ENCODE results near the gene PCMTD2. TPM values are rescaled to one million over a fixed set of nuclear protein-coding genes. Genes with fewer than 3 reads are reported as not detected.

The PCMTD2 gene
- total RNA-seq, 1 donor: 59.4 TPM

- Histone ChIP-seq H3K27ac (ENCODE audit: low read depth, low read length) (no peak overlapping the region), H3K27me3 (ENCODE audit: insufficient read depth, low read length) (peaks cover under 1% of the 10 kb centered on the region), H3K4me1 (ENCODE audit: insufficient read depth, low read length) (no peaks in the 10 kb centered on the region), H2AFZ (ENCODE audit: low read length) (no peak overlapping the region), H3K4me2 (ENCODE audit: insufficient read depth, low read length) (no peak overlapping the region), H4K20me1 (ENCODE audit: insufficient read depth, low read length) (no peaks in the 10 kb centered on the region), H3K79me2 (ENCODE audit: insufficient read depth, low read length) (no peaks in the 10 kb centered on the region), H3K36me3 (ENCODE audit: insufficient read depth, low read length) (peaks cover 5% of the 10 kb centered on the region), H3K9me3 (ENCODE audit: low read depth, low read length) (no peaks in the 10 kb centered on the region), H3K4me3 (ENCODE audit: insufficient read depth, low read length) (no peak overlapping the region)
- no peak for TF ChIP-seq CTCF (IDR thresholded peaks at IDR 0.05; ENCODE audit: extremely low read depth, low read depth, low read length)
- DNase-seq (ENCODE audit: insufficient read length, low spot score, missing footprints): no peak
These were observed 22.2 kb downstream of the PCMTD2 start for GRCh38 chr20:64277571-64278316.

DNA sequence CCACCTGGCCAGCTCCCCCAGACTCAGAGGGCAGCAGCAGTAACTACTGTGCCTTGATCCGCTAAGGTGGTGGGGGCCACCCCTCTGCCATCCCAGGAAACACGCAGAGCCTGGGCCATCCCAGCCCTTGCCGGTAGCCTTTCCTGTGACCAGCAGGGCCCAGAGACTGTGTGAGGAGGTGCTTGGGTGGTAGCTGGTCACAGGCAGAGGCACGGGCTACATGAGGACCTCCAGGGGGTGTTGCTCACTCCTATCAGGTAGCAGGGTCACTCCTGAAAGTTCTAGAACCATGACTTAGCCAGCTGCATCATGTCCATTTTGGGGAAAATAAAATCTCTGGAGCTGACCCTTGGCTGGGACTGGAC lies 22.8 kb downstream of the PCMTD2 start:
- Histone ChIP-seq H3K4me2 (ENCODE audit: insufficient read depth, low read length) (no peak overlapping the region), H3K27me3 (ENCODE audit: insufficient read depth, low read length) (peaks cover 3% of the 10 kb centered on the region), H3K9me3 (ENCODE audit: low read depth, low read length) (no peaks in the 10 kb centered on the region), H2AFZ (ENCODE audit: low read length) (no peak overlapping the region), H3K4me1 (ENCODE audit: insufficient read depth, low read length) (no peaks in the 10 kb centered on the region), H3K36me3 (ENCODE audit: insufficient read depth, low read length) (peaks cover 3% of the 10 kb centered on the region), H3K4me3 (ENCODE audit: insufficient read depth, low read length) (no peak overlapping the region), H4K20me1 (ENCODE audit: insufficient read depth, low read length) (no peaks in the 10 kb centered on the region), H3K79me2 (ENCODE audit: insufficient read depth, low read length) (no peaks in the 10 kb centered on the region), H3K27ac (ENCODE audit: low read depth, low read length) (no peak overlapping the region)
- TF ChIP-seq CTCF (IDR thresholded peaks at IDR 0.05; ENCODE audit: extremely low read depth, low read depth, low read length): no peak
- no peak for DNase-seq (ENCODE audit: insufficient read length, low spot score, missing footprints)

DNA sequence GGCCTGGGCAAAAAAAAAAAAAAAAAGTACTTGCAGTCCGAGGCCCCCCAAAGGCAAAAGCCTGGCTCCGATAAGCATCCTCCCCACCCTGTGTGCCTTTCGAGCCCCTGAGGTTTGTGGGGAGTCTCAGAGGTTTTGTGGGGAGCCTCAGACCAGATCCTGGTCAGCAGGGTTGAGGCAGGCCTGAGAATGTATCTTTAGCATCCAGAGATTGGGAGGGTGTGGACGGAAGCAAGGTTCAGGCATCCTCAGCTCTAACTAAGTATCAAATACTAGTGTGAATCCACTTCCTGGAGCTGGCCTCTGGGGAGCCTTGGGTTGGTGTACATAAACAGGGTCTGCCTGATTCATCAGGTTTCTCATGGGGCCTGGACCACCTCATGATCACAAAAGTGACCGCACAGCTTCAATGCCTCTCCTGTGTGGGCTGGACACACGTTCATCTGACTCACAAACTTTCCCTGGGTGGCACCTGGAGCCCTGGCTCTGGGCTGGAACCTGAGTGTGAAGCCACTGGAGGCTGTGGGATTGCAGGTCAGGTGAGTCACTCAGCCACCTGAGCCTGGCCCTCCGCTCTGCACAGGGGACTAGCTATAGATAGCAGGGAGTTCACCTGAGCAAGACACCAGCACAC lies 24.4 kb downstream of the PCMTD2 start:
- no peaks in the 10 kb centered on the region for H3K79me2 ChIP-seq (ENCODE audit: insufficient read depth, low read length)
- no peak for DNase-seq (ENCODE audit: insufficient read length, low spot score, missing footprints)
- H4K20me1 ChIP-seq (ENCODE audit: insufficient read depth, low read length): no peaks in the 10 kb centered on the region
- H3K36me3 ChIP-seq (ENCODE audit: insufficient read depth, low read length): no peaks in the 10 kb centered on the region
- no peak overlapping the region for H2AFZ ChIP-seq (ENCODE audit: low read length)
- H3K4me2 ChIP-seq (ENCODE audit: insufficient read depth, low read length): no peak overlapping the region
- H3K27ac ChIP-seq (ENCODE audit: low read depth, low read length): no peak overlapping the region
- TF ChIP-seq CTCF (IDR thresholded peaks at IDR 0.05; ENCODE audit: extremely low read depth, low read depth, low read length): no peak
- no peak overlapping the region for H3K4me3 ChIP-seq (ENCODE audit: insufficient read depth, low read length)
- peaks cover 3% of the 10 kb centered on the region for H3K27me3 ChIP-seq (ENCODE audit: insufficient read depth, low read length)
- H3K4me1 ChIP-seq (ENCODE audit: insufficient read depth, low read length): no peaks in the 10 kb centered on the region
- no peaks in the 10 kb centered on the region for H3K9me3 ChIP-seq (ENCODE audit: low read depth, low read length)

DNA sequence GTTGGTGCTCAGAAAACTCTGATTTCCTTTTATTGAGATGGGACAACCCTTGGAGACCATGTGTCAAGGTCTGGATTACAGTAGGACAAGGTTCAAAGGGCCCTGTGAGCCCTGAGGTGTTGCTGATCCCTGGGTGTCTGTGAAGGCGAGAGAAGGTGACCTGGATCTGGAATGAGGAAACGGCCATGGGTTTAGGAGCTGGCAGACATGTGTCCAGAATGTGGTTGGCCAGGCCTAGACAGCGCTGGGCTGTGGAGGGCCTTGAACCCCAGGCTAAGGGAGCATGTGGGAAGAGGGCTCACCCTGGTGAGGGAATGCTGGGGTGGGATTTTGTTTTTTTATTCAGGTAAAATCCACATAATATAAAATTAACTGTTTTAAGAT lies 24.9 kb downstream of the PCMTD2 start:
- no peaks in the 10 kb centered on the region for H3K79me2 ChIP-seq (ENCODE audit: insufficient read depth, low read length)
- no peaks in the 10 kb centered on the region for H3K9me3 ChIP-seq (ENCODE audit: low read depth, low read length)
- no peak for DNase-seq (ENCODE audit: insufficient read length, low spot score, missing footprints)
- H3K4me1 ChIP-seq (ENCODE audit: insufficient read depth, low read length): no peaks in the 10 kb centered on the region
- no peaks in the 10 kb centered on the region for H4K20me1 ChIP-seq (ENCODE audit: insufficient read depth, low read length)
- H3K27me3 ChIP-seq (ENCODE audit: insufficient read depth, low read length): peaks cover 3% of the 10 kb centered on the region
- H3K4me2 ChIP-seq (ENCODE audit: insufficient read depth, low read length): no peak overlapping the region
- H2AFZ ChIP-seq (ENCODE audit: low read length): no peak overlapping the region
- no peak overlapping the region for H3K4me3 ChIP-seq (ENCODE audit: insufficient read depth, low read length)
- H3K36me3 ChIP-seq (ENCODE audit: insufficient read depth, low read length): no peaks in the 10 kb centered on the region
- no peak for TF ChIP-seq CTCF (IDR thresholded peaks at IDR 0.05; ENCODE audit: extremely low read depth, low read depth, low read length)
- no peak overlapping the region for H3K27ac ChIP-seq (ENCODE audit: low read depth, low read length)

Measured in osteoblast (primary cell).